ENCODE results near the gene THSD4.

The THSD4 gene

DNA sequence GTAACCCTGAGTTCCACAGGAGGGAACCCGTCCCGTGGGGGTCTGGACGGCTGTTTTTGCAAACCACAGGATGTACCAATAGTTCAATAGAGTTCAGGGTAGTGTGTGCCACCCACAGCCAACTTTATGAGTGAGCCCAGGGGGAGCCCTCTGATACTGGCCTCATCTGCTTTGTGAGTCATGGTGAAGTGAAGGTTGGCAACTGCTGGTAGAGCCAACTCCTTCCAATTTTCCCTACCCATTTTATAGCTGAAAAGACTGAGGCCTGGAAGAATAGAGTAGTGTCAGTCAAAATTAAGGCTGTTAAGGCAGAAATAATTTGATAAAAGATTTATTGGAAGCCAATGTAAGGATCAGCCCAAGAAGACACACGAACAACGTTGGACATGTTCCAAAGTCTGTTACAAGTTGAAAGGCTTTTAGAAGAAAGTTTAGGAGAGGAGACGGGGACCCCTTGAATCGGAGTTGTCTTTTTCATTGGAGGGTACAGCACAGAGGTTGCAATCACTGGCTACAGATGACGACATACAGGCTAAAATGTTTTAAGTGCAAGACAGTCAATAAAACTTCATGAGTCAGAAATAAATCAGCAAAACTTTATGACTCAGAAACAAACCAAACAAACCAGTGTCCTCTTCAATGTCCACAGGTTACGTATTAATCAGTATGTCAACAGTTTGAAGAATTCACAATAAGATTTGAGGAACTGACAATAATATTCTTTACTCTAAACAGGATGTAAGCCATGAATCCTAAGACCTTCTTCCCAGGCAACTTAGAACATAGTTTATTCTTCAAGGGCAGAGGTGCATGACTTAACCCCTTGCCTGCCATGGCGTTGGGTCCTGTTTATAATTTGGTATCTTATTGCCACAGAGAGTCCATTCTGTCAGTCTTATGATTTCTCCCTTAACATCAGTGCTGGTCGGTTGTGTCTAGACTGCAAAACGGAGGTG is 632.1 kb downstream of the THSD4 start:
- DNase-seq = no peak

DNA sequence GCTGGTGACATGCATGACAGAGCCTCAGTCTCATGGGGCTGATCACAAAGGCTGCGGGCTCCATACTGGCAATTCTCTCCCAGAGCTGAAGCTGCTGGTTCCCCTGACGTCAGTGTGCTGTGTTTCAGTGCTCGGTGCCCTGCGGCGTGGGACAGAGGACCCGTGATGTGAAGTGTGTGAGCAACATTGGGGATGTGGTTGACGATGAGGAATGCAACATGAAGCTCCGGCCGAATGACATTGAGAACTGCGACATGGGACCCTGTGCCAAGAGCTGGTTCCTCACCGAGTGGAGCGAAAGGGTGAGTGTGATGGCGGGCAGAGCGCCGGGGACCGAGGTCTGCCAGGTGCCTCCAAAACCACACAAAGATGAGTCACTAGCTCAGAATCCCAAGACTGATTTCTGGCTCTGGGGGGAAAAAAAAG is 633.0 kb downstream of the THSD4 start:
- no peak for DNase-seq

DNA sequence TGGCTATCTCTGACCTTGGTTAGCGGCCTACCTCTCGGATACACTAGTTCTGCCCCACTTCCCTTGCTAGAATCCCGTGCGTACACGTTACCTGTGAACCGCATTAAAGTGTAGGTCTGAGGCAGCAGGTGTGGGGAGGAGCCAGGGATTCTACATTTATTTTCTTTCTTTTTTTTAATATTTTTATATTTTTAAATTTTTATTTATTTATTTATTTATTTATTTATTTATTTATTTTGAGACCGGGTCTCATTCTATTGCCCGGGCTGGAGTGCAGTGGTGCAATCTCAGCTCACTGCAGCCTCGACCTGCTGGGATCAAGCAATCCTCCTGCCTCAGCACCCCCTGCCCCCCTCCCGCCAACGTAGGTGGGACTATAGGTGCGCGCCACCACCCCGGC is 634.2 kb downstream of the THSD4 start:
- no peak for DNase-seq

DNA sequence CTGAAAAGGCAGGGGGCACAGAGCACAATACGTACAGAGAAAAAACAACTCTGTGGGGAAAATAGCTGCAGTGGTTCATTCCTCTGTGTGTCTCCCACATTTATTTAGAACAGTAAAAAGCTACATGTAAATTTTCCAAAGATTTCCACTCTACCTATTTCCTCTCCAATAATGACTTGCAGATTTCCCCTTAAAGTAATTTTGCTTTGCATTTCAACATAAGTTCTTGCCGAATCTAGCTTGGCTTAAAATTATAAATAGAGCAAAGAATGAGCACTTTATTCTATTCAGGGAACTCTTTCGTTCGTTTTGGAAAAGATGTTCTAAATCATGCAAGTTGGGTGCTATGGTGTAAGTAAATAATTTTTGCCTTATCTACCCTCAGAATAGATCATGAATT is 636.9 kb downstream of the THSD4 start:
- no peak for DNase-seq

DNA sequence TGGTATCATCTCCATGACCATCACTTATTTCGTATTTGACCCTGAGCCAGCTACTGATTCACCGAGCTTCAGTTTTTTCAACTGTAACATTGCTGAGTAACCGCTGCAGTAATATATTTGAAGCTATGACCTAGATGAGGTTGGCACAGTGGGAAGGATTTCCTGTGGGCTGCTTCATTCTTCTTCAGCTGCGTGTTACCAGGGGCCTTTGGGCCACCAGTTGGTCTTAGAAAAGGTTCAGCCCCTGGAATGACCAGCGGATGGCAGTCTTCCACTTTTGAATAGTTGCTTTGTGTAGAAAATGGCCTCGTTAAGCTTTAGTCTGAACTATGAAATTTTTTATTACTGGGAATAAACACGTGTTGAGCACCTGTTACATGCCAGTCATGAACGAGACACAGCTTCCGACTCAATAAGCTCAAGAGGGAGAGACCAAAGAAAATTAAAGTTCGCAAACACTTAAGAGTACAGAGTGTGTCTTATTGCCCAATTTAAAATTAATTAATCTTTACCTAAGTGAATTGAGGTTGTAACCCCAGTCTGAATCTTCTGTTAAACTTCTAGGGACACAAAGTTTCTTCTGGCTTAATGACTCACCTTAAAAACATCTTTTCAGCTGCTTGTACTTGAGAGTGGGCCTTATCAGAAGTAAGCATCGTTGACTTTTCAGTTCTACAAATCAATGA is 637.5 kb downstream of the THSD4 start:
- peak; percentile 54 for DNase-seq

DNA sequence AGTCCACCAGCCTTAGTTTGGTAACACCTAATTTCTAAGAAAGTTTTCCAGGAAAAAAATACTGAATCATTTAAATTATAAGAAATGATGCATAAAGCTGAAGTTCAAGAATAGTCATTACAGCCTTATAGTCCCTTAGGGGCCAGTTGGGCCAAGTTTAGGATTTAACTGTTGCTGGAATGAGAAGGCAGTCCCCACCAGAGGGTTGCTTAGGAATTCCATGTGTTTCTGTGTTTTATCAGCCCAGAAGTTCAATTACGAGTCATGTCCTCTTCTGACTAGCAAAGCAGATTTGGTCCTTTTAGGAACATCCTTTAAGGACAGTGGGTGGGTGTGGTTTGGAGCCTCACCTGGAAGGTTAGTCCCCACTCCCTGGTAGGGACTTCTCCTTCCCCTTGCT is 638.1 kb downstream of the THSD4 start:
- no peak for DNase-seq

DNA sequence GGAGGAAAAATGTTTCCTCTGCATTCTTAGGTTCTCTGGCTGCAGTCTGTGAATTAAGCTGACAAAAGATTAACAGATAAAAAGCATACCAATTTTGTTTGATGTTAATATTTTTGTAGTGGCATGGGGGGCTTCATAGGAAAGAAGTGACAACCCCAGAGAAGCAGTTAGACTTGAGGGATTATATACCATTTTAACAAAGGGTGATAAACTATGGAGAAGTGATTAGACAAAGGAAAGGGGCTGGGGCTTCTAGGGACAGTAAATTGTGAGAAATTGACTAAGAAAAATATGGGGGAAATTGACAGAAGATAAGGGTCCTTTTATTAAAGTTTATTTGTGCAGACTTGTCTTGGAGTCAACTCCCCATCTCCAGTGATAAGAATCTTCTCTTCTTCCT is 639.4 kb downstream of the THSD4 start:
- no peak for DNase-seq

DNA sequence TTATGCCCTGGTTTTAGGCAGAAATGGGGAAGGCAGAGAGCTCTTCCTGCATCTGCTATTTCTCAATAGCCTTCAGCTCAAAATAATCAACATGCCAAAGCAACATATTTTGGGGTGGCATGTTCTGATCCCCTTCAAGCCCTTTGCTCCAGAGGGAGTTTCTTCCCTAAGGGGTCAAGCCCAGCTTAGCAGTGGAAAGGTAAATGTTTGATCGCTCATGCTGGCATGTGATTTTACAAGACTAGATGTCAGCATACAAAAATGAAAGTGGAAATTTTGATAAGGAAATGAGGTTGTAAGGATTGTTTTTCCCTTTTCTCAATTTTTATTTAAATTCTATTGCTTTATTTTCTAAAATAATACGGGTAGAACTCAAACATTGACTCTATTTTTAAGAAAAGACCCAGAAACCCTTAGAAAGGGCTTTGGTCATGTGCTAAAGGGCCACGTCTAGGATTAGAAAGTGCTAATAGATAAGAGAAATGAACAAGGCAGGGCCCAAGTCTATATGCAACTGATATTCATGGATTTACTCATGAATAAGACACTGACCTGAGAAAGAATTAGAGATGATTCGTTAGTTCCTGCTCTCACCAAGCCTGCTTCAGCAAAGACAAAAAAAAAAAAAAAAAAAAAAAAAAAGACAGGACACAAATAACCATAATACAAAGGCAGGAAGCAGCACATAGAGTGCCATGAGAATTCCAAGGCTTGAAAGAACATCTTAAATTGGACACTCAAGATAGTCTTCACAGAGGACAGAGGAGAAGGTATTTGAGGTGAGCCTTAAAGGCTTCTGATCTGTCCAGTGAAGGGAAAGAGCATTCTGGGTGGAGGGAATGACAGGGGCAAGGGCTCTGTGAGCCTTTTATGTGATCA is 640.1 kb downstream of the THSD4 start:
- DNase-seq = no peak

DNA sequence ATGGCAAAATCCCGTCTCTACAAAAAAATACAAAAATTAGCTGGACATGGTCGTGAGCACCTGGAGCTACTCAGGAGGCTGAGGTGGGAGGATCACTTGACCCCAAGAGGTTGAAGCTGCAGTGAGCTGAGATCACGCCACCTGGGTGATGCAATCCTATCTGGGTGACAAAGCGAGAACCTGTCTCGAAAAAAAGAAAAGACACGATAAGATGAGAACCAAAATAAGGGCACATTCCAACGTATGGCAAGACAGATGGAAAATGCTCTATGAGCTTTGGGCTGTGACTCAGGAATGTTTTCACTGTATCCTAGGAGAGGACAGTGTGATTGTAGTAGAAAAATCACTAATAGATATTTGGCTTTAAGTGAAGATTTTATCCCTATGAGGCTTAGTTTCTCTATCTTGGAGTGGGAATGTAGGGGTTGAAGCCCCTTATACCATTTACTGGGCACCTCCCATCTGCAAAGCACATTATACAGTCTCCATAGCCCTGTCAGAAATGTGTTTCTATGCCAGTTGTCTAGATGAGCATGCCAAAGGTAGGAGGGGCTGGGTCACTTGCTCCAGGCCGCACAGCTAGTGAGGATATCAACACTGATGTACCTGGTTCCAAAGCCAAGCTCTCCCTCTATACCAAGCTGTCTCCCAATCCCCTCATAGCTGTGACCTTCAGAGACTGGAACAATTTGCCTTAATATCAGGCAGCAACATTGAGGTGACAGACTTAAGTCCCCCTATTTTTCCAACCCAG is 641.5 kb downstream of the THSD4 start:
- no peak for DNase-seq

DNA sequence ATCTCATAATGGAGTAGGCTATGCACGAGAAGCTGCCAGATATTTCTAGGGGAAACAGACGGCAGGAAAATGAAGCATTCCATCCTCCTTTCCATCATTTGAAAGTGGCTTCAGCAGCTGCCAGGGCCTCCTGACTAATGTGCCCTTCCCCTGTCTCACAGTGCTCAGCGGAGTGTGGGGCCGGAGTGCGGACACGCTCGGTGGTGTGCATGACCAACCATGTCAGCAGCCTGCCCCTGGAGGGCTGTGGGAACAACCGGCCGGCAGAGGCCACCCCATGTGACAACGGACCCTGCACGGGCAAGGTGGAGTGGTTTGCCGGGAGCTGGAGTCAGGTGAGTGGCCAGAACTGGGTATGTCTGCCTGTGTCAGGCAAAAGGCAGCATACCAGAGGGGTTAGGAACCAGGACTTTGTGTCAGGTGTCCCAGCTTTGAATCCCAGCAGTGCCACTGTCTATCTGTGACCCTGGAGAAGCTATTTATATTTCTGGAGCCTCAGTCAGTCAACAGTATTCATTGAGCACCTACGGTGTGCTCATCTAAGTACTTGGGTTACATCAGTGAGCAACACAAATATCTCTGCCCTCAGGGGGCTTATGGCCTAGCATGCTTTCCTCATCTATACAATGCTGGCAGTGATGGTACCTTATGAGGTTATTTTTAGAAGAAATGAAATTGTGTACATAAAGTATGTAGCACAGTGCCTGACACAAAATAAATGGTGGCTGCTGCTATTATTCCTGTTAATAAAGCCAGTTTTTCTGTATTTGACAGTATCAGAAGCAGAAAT is 642.7 kb downstream of the THSD4 start:
- DNase-seq = no peak

DNA sequence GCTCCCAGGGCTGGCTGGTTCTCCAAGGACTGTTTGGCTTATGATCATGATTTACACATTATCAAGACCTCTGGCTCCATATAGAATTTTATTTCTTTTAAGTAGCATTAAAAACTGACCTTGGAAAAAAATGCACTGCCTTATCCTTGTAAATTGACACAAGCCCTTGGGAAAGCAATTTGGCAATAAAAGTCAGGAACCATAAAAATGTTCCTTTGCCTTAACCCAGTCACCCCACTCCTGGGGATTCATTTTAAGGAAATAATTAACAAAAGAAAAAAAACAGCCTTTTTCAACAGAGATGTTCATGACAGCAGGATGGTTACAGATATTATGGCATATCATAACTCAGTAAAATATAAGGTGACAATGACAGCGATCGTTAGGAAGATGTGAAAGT is 643.4 kb downstream of the THSD4 start:
- DNase-seq = no peak

DNA sequence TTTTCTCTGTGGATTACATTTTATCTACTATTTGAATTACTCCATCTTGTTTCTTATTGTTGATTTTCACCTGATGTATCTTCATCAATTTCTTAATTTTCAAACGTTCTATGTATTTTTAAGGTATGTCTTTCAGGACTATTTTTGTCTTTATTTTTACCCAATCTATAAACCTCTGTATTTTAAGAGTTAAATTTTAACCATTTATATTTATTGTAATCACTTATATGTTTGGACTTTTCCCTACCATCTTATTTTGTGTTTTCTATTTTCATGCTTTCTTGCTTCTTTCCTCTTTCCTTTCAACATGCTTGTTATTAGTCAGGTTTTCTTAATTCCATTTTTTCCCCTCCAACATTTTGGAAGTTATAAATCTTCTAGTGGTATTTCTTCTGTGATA is 645.6 kb downstream of the THSD4 start:
- no peak for DNase-seq

DNA sequence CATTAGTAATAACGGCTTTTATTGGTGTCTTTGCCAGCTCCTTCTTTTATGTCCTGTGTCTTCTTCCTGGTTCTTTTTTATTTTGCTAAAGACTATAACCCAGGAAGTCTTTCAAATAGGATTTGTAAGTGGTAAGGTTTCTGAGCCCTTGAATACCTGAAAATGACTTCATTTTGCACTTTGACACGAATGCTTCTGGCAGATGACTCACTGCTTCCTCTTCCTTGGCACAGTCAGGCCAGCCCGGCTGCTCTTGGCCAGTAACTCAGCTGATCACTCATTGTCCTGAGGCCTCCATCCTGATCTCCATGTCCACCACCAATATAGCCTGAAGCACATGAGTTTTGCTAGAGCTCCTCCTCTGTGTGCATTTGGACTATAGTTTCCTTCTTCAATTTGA is 646.4 kb downstream of the THSD4 start:
- no peak for DNase-seq

DNA sequence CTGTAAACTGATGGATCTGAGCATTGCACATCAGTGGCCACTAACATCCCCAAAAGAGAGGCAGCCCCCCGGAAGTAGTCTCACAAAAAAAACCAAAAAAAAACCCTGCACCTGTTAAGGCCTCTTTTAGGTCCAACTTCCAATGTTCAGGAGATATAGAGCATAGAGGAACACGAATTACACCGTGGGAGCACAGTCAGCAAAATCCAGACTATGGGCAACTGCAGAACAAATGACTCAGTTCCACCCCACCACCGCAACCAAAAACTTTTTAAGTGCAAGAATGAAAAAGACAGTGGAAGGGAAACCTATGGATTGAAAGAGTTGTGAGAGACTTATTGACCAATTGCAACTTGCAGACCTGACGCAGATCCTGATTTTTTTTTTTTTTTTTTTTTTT is 652.9 kb downstream of the THSD4 start:
- DNase-seq = no peak

DNA sequence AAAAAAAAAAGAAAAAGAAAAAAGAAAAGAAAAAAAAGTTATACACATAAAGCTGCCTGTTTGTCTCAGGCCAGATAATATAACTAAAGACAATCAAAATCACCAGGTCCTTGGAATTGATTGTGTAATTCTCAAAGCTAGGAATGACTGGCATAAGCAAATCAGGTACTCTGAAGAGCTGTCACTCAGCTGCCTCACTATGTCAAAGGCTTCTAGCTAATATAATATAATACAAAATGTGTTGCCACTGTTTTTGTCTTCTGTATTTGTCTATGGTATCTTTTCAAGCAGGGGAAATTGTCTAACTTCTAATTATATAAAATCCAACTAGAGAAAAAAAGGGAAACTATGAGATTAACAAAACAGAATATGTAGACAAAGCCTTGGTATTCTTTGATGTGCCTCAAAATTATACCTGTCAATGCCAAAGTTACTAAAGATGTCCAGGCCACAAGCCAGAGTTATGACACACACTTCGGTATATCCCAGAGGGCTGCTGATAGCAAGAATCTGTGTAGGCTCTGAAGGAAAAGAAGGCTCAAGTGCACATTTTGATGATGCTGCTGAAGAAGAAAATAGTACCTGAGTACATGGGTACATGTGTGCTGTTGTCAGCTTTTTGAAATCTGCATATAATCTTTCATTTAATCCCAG is 658.1 kb downstream of the THSD4 start:
- no peak for DNase-seq

DNA sequence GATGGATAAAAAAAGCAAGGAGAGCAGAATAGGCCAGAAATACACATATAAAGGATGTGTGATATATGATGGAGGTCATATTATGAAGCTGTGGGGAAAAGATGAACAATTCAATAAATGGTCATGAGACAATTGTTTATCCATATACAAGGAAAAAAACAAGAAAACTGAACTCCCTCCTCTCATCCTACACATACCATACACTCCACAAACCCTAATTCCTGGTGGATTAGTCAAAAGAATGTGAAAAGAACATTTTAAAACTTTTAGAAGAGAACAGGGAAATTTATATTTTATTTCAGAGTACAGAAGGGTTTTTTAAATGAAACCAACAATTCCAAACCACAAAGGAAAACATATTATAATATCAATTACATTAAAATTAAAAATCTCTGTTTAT is 660.6 kb downstream of the THSD4 start:
- no peak for DNase-seq

DNA sequence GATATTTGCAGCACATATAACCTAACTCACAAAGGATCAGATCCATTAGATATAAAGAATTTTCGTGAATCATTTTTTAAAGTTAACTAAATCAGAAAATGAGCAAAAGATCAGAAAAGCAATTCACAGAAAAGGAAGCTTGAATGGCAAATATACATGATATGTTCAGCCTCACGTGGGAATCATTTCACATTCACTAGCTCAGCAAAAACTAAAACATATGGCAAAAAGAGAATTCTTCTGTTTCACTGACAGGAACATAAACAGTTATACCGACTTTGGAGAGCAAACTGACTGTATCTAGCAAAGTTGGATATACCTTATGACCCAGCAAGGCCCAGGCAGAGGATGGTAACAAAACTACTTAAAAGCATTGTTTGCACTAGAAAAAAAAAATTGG is 661.0 kb downstream of the THSD4 start:
- no peak for DNase-seq

DNA sequence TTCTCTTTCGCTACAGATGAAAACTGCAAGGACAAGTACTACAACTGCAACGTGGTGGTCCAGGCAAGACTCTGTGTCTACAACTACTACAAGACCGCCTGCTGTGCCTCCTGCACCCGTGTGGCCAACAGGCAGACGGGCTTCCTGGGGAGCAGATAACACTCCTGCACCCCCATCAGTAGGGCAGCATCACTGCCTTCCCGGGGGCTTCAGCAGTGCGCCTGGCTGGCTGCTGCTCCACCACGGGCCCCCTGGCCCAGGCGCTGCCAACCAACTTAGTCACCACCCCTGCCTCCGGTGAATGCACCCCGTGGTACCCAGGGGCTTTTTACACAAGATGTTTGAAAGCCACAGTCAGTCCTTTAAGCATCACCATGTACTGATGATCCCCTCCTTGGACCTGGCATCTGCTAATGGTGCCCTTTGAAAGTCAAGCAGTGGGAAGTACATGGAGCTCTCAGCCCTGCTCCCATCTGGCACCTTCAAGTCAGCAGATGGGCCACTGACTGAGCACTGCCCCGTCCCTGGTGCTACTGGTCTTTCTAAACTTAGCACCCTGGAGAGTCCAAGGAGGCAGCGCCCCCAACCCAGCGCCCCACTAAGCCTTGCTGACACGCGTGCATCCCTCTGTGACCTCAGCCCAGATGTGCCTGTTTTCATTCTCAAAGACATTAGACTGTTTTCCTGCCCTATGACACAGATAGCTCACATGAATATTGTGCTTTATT is 662.1 kb downstream of the THSD4 start:
- no peak for DNase-seq

DNA sequence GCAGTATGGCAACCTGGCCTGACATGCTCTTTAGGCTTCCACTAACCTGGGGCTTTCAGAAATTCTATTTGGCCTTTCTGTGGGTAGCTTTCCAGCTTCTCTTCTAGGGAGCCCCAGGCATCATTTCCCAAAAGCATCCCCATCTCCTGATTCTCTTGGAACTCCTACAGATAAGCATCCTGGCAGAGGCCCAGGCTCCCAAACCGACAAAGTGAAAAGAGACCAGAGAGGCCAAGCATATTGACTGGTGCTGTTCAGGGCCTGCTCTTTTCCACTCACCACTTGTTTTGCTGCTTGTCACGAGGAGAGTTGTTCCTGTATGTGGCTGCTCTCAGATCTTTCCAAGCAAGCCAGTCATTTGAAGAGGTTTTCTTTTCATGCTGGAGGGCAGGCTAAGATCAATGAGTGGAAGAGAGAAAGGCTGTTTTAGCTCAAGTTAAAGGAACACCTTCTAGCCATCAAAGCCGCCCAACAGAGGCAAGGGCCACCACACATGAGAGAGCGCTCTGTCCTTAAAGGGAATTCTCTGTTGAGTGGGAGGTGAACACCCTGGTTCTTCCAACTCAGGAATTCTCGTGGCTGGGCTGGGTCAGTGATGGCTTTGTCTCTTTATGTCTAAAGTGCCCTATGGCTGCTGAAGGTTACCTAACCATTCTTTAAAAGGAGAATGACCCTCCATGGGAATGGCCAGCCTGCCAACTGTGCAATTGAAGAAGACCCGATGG is 664.0 kb downstream of the THSD4 start:
- no peak for DNase-seq

Measured in GOT3 (cell line).